Activated T-cell treated with anti-CD3 and anti-CD28 coated beads, Interleukin-2, amount 50 U/mL, for 72 hours (primary cell): Measurements from ENCODE around the gene TEAD4. TPM values are rescaled to one million over a fixed set of nuclear protein-coding genes. Genes with fewer than 3 reads are reported as not detected.
"Not testable (repeated sequence)": the region's sequence is repeated elsewhere in the genome, so short reads cannot be mapped to it uniquely, and the experiment has no call there.

Experiments used
- ATAC-seq, 2 donors: fragments of 150-1000 bp; cut with Tn5 transposase; replicated peaks in 1 of 2; 2 replicates each; pipeline ENCODE4 v1.10.0; 2021; ENCODE audit warnings: moderate library complexity in 2 of 2, mild to moderate bottlenecking in 1 of 2
- DNase-seq, 2 donors: peaks; one replicate each; pipeline ENCODE4 v3.0.0; 2021 to 2022; ENCODE audit warnings: mixed read lengths in 1 of 2
- H3K27ac Mint-ChIP-seq: one replicate; pipeline ENCODE4 v1.8.0; 2022; ENCODE audit warnings: mild to moderate bottlenecking, moderate library complexity, mixed read lengths
- H3K27me3 Mint-ChIP-seq: one replicate; pipeline ENCODE4 v1.8.0; 2022; ENCODE audit warnings: low read depth, mixed read lengths
- H3K36me3 Mint-ChIP-seq, 2 donors: one replicate each; pipeline ENCODE4 v1.8.0; 2022; ENCODE audit warnings: mixed read lengths in 2 of 2, mild to moderate bottlenecking in 1 of 2; ENCODE audit not compliant: insufficient read depth in 2 of 2
- H3K4me1 Mint-ChIP-seq: one replicate; pipeline ENCODE4 v1.8.0; 2022; ENCODE audit warnings: low read depth, mixed read lengths
- H3K4me3 Mint-ChIP-seq, 2 donors: one replicate each; pipeline ENCODE4 v1.8.0; 2022; ENCODE audit warnings: mild to moderate bottlenecking in 2 of 2, mixed read lengths in 2 of 2, moderate library complexity in 2 of 2
- H3K9me3 Mint-ChIP-seq, 2 donors: one replicate each; pipeline ENCODE4 v1.8.0; 2022; ENCODE audit warnings: mixed read lengths in 2 of 2
- total RNA-seq, 2 donors: library from RNA; stranded (reverse); gene quantifications; one replicate each; pipeline ENCODE4 v1.2.3, GENCODE V29; 2022

Gene TEAD4
- total RNA-seq, 2 donors from 2014 or later: 3.5 to 3.8 TPM

DNA sequence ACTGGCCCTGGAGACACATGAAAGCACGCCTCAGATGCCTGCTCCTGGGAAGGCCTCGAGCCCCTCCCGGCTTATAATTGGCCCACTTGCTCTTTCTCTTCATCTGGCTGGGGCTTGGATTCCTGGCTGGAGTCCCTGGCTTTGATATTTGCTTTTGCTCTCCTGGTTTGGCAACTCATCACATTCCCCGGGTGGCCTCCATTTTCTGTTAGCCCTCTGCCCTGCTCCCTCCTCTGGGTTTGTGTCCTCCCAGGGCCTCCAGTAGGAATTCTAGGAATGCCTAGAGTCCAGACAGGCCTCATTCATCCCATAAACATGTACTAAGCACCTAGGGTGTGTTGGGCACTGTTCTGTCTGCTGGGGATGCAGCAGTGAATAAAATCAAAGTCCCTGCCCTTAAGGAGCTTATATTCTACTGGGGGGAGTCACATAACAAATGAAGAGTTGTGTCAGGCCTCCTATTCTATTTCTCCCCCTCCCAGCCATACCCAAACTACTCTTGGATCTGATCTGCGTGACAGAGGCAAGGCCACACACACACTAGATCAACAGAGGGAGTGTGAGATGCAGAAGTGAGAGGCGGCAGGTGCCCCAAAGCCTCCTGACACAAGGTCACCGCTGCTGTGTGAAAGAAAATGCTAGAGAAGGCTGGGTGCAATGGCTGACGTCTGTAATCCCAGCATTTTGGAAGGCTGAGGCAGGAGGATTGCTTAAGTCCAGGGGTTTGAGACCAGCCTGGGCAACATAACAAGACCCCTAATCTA lies 96.7 kb downstream of the TEAD4 start:
- ATAC-seq (no peak), DNase-seq (no peak)
- H3K4me1 Mint-ChIP-seq: no peaks in the 10 kb centered on the region
- H3K36me3 Mint-ChIP-seq: no peaks in the 10 kb centered on the region
- no peak overlapping the region for H3K4me3 Mint-ChIP-seq
- peaks cover 18% of the 10 kb centered on the region for H3K27me3 Mint-ChIP-seq
- H3K9me3 Mint-ChIP-seq: no peaks in the 10 kb centered on the region
- no peak overlapping the region for H3K27ac Mint-ChIP-seq

GRCh38 chr12:3061059-3061458 lies 101.9 kb downstream of the TEAD4 start:
- DNase-seq (no peak), ATAC-seq (no peak)
- peaks cover 2 to 4% of the 10 kb centered on the region in 2 donors for H3K9me3 Mint-ChIP-seq
- H3K27ac Mint-ChIP-seq: no peak overlapping the region
- peaks cover 47% of the 10 kb centered on the region for H3K27me3 Mint-ChIP-seq
- peaks cover 2 to 4% of the 10 kb centered on the region in 2 donors for H3K36me3 Mint-ChIP-seq
- no peaks in the 10 kb centered on the region for H3K4me1 Mint-ChIP-seq
- no peak overlapping the region for H3K4me3 Mint-ChIP-seq

DNA sequence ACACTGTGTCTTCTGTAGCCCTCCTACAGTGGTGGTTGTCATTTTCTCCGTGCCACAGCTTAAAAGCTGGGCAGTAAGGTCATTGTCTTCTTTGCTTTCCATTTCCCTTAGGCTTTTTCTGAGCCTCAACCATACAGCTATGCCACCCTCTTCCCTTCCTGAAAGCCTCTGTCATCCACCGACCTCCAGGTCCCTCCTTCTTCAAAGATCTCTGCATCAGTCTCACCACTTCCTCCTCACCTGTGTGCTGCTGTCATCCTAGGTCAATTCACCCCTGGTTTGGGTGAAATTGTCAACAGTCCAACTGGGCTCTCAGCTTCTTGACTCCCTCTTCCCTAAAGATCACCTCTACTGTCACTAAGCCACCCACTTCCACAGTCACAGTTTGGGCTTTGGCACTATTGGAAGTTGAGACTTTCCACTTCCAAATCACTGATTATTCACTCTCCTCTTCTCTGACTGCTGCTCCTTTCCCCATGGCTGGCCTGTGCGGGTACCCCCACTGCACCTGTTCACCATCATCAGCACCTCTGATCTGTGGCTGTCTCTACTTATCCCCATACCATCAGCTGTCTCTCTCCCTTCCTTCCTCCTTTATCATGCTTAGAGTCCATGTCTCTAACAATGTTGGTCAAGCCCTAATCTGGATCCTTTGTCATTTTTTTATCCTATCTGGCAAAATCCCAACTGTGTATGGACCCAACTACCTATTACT lies 102.5 kb downstream of the TEAD4 start:
- Mint-ChIP-seq H3K4me1 (no peaks in the 10 kb centered on the region), H3K27ac (no peak overlapping the region), H3K9me3 (peaks cover 2 to 4% of the 10 kb centered on the region in 2 donors), H3K36me3 (peaks cover 2 to 4% of the 10 kb centered on the region in 2 donors), H3K4me3 (no peak overlapping the region), H3K27me3 (peaks cover 44% of the 10 kb centered on the region)
- ATAC-seq (no peak), DNase-seq (no peak)

DNA sequence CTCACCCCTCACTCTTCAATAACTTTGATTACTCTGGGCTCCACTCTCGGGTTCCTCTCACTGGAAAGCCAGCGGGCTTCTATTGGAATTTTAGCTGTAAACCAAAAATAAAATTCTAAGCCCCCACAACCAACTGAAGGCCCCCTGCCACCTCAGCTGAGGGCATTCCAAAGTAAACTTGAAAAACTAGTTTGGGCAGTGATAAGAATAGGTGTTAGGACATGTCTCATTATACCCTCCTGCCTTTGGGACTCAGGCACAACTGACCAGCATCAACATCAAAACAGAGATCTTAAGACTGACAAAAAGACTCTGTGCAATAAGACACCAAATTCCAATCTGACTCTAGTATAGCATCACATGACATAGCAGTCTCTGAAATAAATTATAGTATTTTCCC lies 106.1 kb downstream of the TEAD4 start:
- DNase-seq (no peak), ATAC-seq (no peak)
- Mint-ChIP-seq H3K4me1 (no peaks in the 10 kb centered on the region), H3K27ac (no peak overlapping the region), H3K4me3 (no peak overlapping the region), H3K9me3 (peaks cover 2 to 4% of the 10 kb centered on the region in 2 donors), H3K36me3 (peaks cover 2 to 4% of the 10 kb centered on the region in 2 donors), H3K27me3 (peaks cover 46% of the 10 kb centered on the region)

GRCh38 chr12:3065846-3066245 lies 106.6 kb downstream of the TEAD4 start:
- not testable (repeated sequence) for H3K4me1 Mint-ChIP-seq, ATAC-seq, H3K9me3 Mint-ChIP-seq, H3K27ac Mint-ChIP-seq, H3K36me3 Mint-ChIP-seq, H3K4me3 Mint-ChIP-seq, DNase-seq
- peaks cover 41% of the 10 kb centered on the region for H3K27me3 Mint-ChIP-seq

DNA sequence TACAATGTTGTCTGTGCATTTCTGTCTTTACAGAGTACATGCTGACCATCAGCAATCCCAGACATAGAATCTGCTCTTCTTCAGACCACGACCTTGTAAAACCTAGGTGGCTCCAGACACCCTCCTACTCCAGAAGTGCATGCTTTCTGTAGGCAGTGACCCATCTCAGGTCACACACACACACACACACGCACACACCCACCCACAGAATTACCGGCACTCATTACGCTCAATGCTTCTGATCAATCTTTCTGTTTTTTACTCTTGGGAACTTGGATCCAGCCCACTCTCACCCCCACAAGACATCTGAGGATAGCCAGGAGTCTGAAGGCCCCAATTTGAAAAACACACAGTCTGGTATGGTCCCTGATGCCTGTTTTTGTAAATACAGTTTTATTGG lies 110.5 kb downstream of the TEAD4 start:
- H3K4me3 Mint-ChIP-seq: no peak overlapping the region
- H3K27ac Mint-ChIP-seq: no peak overlapping the region
- ATAC-seq (no peak), DNase-seq (no peak)
- H3K4me1 Mint-ChIP-seq: peaks cover 4% of the 10 kb centered on the region
- no peaks in the 10 kb centered on the region for H3K9me3 Mint-ChIP-seq
- H3K36me3 Mint-ChIP-seq: no peaks in the 10 kb centered on the region
- peaks cover 8% of the 10 kb centered on the region for H3K27me3 Mint-ChIP-seq

- ATAC-seq: no peak
- no peak overlapping the region for H3K27ac Mint-ChIP-seq
- H3K36me3 Mint-ChIP-seq: no peaks in the 10 kb centered on the region
- peaks cover 17% of the 10 kb centered on the region for H3K27me3 Mint-ChIP-seq
- H3K4me1 Mint-ChIP-seq: peaks cover 4% of the 10 kb centered on the region
- no peaks in the 10 kb centered on the region for H3K9me3 Mint-ChIP-seq
- H3K4me3 Mint-ChIP-seq: no peak overlapping the region
- DNase-seq: no peak
These were observed 111.9 kb downstream of the TEAD4 start for GRCh38 chr12:3071107-3071506.

DNA sequence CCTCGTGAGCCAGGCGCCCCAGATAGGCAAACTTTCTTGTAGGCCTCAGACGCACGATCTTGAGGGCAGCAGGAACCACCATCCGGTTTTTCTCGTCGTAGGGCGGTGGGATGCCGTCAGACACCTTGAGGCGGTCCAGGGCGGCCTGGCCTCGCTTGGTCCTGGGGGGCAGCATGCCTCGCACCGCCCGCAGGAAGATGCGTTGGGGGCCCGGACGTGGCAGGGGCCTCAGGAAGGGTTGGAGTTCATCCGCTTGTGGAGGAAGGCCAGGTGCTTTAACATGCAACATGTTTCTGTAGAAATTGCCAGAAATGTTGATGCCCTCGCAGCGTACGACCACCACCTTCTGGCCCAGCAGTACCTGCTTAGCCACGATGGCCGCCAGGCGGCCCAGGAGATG lies 112.5 kb downstream of the TEAD4 start:
- H3K4me3 Mint-ChIP-seq: no peak overlapping the region
- no peak for ATAC-seq
- H3K27ac Mint-ChIP-seq: no peak overlapping the region
- H3K4me1 Mint-ChIP-seq: peaks cover 4% of the 10 kb centered on the region
- no peaks in the 10 kb centered on the region for H3K9me3 Mint-ChIP-seq
- no peaks in the 10 kb centered on the region for H3K36me3 Mint-ChIP-seq
- peaks cover 18% of the 10 kb centered on the region for H3K27me3 Mint-ChIP-seq
- DNase-seq: no peak

- Mint-ChIP-seq H3K4me3 (no peak overlapping the region), H3K4me1 (peaks cover 4% of the 10 kb centered on the region), H3K27me3 (peaks cover 17% of the 10 kb centered on the region), H3K36me3 (no peaks in the 10 kb centered on the region), H3K27ac (no peak overlapping the region), H3K9me3 (no peaks in the 10 kb centered on the region)
- peak; percentile 82 to 86 for DNase-seq
- peak; percentile 44 to 47 for ATAC-seq
These were observed 114.4 kb downstream of the TEAD4 start for GRCh38 chr12:3073438-3074250.

- Mint-ChIP-seq H3K27ac (no peak overlapping the region), H3K4me3 (peak overlapping the region; percentile 5 to 54), H3K27me3 (peaks cover 17% of the 10 kb centered on the region)
These were observed 116.1 kb downstream of the TEAD4 start for GRCh38 chr12:3075315-3075714.

DNA sequence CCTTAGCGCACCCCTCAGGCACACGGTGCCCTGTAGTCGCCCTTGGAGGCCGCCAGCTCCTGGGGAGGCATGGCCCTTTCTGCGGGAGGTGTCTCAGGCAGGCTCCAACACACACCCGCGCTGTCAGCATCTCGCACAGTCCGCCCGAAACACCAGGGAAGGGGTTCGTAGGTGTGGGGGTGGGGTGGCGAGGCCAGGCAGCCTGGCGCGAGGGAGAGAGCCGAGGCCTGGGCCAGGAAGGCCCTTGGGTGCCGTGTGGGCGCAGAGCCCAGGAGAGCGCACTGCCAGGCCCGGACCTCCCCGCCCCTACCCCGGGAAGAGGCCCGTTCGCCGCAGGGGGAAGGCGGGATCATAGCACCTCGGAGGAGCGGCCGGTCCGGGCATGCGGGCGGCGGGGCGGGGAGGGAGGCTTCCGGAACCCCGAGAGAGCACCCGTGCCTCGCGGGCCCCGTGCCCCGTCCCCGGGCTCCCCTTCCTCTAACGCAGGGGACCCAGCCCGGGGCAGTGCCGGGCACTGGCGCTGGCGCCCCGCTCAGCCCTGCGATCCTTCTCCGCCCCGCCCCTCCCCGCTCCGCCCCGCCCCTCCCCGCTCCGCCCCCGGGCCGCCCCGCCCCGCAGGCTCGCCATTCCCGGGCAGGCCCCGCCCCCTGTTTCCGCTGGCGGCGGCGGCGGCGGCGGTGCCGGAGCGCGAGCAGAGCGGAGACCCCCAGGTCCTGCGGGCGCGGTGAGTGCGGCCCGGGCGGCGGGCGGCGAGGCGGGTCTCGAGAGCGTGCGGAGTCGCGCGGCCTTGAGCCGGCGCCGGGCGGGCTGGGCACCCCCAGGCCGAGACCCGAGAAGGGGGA lies 117.8 kb downstream of the TEAD4 start, which contains the start of gene TSPAN9:
TSS of gene TSPAN9 (plus strand) at position 650 of the 842 bp plus-strand sequence. CDS start 123,815 bp downstream, outside the sequence.
- DNase-seq (peak; percentile 72 to 76), ATAC-seq (peak; percentile 90)
- Mint-ChIP-seq H3K36me3 (no peaks in the 10 kb centered on the region), H3K4me1 (peaks cover 4% of the 10 kb centered on the region), H3K9me3 (no peaks in the 10 kb centered on the region), H3K27ac (no peak within 1 kb of the TSS), H3K27me3 (peaks cover 22% of the 10 kb centered on the region), H3K4me3 (peak within 1 kb of the TSS; percentile 82 to 84)

More at GRCh38 chr12:3075315-3075714, 116.1 kb downstream of the TEAD4 start:
- DNase-seq (no peak), ATAC-seq (no peak)
- Mint-ChIP-seq H3K4me1 (peaks cover 4% of the 10 kb centered on the region), H3K36me3 (no peaks in the 10 kb centered on the region), H3K9me3 (no peaks in the 10 kb centered on the region)

GRCh38 chr12:3077572-3078081 lies 118.4 kb downstream of the TEAD4 start:
- peaks cover 22% of the 10 kb centered on the region for H3K27me3 Mint-ChIP-seq
- no peak for DNase-seq
- ATAC-seq: no peak
- H3K4me1 Mint-ChIP-seq: peaks cover 4% of the 10 kb centered on the region
- no peaks in the 10 kb centered on the region for H3K9me3 Mint-ChIP-seq
- peak overlapping the region; percentile 63 to 68 for H3K4me3 Mint-ChIP-seq
- no peaks in the 10 kb centered on the region for H3K36me3 Mint-ChIP-seq
- H3K27ac Mint-ChIP-seq: no peak overlapping the region
